Measurements from ENCODE around the gene NUDT2.
A peak's percentile ranks its signal among the peaks of the same experiment; 100 is the strongest.
"Not testable (repeated sequence)": the region's sequence is repeated elsewhere in the genome, so short reads cannot be mapped to it uniquely, and the experiment has no call there.

NUDT2 gene

DNA sequence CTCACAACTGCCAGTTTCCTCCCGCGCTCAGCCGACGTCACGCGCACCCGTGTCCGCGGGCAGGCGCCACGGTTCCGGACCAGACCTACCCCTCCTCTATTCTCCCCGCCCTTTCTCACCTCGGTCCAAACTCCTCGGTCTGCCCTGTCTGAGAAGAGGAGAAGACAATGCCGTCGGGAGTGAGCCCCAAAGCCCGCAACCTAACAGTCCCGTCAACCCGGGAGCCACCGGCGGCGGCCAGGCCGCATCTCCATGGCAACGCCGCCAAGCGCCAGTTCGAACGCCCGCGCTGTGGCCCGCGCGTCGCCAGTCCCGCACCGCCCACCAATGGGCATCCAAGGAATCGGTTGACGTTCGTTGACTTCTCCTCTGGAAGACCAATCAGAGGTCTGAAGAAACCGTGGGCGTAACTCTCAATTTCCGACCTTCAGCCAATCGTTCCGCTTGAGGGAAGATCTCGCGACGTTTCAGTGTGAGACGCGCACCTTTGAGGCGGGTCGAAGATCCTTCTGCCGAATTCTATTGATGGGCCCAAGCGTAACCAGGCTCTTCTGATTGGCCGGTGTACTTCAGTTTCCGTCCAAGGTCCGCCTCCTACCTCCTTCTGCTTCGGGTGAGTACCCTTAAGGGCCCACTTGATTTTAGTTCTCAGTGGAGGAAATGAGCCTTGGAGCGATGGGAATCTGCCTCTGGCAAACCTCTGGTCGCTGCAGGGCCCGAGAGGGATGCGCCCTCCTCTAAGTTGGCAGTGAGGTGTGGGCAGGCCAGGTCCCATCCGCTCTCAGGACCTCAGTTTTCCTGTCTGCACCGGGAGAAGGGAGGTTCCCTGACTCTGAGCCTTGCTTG is at the start of gene NUDT2, which contains the start of gene KIF24:
TSS of gene NUDT2 (plus strand) at position 583 of the 846 bp plus-strand sequence. CDS start 9,471 bp downstream, outside the sequence.
TSS of gene KIF24 (minus strand) at position 282 of the 846 bp plus-strand sequence. CDS start 17,922 bp downstream, outside the sequence.
- TF ChIP-seq, protein P1, sequence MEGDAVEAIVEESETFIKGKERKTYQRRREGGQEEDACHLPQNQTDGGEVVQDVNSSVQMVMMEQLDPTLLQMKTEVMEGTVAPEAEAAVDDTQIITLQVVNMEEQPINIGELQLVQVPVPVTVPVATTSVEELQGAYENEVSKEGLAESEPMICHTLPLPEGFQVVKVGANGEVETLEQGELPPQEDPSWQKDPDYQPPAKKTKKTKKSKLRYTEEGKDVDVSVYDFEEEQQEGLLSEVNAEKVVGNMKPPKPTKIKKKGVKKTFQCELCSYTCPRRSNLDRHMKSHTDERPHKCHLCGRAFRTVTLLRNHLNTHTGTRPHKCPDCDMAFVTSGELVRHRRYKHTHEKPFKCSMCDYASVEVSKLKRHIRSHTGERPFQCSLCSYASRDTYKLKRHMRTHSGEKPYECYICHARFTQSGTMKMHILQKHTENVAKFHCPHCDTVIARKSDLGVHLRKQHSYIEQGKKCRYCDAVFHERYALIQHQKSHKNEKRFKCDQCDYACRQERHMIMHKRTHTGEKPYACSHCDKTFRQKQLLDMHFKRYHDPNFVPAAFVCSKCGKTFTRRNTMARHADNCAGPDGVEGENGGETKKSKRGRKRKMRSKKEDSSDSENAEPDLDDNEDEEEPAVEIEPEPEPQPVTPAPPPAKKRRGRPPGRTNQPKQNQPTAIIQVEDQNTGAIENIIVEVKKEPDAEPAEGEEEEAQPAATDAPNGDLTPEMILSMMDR (conservative IDR thresholded peaks at IDR 0.05), result no peak
- peak; percentile 98 for TF ChIP-seq ZFX (IDR thresholded peaks at IDR 0.05)
- H3K27ac ChIP-seq, result peak within 1 kb of the TSS; percentile 79

DNA sequence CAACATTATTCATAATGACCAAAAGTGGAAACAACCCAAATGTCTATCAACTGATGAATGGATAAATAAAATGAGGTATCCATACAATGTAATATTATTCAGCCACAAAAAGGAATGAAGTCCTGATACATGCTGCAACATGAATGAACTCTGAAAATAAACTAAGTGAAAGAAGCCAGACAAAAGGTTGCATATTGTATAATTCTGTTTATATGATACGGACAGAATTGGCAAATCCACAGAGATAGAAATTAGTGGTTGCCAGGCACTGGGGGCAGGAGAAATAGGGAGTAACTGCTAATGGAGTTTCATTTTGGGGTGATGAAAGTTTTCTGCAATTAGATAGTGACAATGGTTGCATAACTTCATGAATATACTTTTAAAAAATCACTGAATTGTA is 47.3 kb upstream of the NUDT2 start:
- H3K27ac ChIP-seq, result no peak overlapping the region
- TF ChIP-seq ZFX (IDR thresholded peaks at IDR 0.05), result no peak
- TF ChIP-seq, protein P1 (conservative IDR thresholded peaks at IDR 0.05), result no peak

DNA sequence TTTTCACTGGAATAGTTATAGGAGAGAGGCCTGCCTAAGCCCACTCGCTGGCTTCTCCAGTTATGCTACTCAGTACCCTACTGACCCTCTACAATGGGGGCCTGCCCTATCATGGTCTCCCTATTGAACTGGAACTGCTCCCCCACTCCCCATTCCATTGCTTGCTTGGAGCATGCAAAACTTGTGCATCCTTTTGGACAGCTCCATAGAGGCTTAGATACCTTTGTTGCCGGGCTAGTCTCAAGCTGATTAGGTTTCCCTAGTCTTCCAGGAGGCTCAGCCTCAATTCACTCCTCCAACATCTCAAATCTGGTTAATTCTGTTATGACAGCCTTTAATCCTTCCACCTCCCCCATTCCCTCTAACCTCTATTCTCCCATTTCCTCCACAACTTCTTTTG is 40.2 kb upstream of the NUDT2 start:
- TF ChIP-seq ZFX (IDR thresholded peaks at IDR 0.05), result no peak
- TF ChIP-seq, protein P1 (conservative IDR thresholded peaks at IDR 0.05), result no peak

DNA sequence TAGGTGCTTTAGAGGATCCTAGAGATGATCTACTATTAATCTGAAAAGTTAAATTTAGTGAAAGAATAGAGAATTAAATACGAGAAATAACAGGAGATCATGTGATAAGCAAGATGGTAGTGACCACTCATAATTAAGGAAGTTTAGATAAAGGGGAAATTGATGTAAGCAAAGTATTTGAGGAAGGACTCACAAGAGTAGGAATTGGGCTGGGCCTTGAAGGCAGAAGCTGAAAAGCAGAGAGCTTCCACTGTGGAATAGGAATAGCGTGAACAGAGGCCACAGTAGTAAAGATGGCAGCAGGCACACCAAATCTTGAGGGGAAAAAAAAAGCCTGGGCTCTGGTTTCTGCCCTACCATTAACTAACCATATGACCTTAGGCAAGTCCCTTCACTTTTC is 38.3 kb upstream of the NUDT2 start:
- TF ChIP-seq, protein P1 (conservative IDR thresholded peaks at IDR 0.05), result no peak
- no peak overlapping the region for H3K27ac ChIP-seq

More for the DNA sequence above, 40.2 kb upstream of the NUDT2 start:
- no peak overlapping the region for H3K27ac ChIP-seq

GRCh38 chr9:34291423-34291822 is 37.9 kb upstream of the NUDT2 start:
- TF ChIP-seq, protein P1 (conservative IDR thresholded peaks at IDR 0.05), result no peak
- TF ChIP-seq ZFX (IDR thresholded peaks at IDR 0.05), result no peak
- no peak overlapping the region for H3K27ac ChIP-seq

- no peak for TF ChIP-seq ZFX (IDR thresholded peaks at IDR 0.05)
- TF ChIP-seq, protein P1 (conservative IDR thresholded peaks at IDR 0.05), result no peak
- H3K27ac ChIP-seq, result no peak overlapping the region
These were observed 36.8 kb upstream of the NUDT2 start for GRCh38 chr9:34292552-34292951.

DNA sequence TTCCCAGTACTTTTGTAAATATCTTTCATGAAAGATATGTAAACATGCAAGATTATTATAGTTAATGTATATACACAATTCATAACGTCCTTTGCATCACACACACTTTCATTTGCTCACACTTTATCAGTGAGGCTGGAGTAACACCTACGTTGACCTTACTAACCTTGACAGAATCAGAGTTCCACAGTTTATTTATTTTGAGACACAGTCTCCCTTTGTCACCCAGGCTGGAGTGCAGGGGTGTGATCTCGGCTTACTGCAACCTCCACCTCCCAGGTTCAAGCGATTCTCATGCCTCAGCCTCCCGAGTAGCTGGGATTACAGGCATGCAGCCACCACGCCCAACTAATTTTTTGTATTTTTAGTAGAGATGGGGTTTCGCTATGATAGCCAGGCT is 28.3 kb upstream of the NUDT2 start:
- not testable (repeated sequence) for H3K27ac ChIP-seq

DNA sequence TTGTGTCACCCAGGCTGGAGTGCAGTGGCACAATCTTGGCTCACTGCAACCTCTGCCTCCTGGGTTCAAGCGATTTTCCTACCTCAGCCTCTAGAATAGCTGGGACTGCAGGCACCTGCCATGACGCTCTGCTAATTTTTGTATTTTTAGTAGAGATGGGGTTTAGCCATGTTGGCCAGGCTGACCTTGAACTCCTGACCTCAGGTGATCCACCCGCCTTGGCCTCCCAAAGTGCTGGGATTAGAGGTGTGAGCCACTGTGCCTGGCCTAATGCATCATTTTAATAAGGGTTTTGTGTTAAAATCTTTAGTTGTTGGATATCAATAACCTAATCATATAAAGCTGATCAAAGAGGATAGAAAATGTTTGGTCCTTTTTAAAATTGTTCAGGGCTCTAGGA is 21.1 kb upstream of the NUDT2 start:
- H3K27ac ChIP-seq, result not testable (repeated sequence)
